Right lobe of liver (tissue), 4 donors: ENCODE data around the gene WDR75.

Experiments
- CTCF ChIP-seq, 4 donors: fragments of 200-600 bp in 3 of 4; fragments of 450-650 bp in 1 of 4; IDR thresholded peaks; one replicate each; pipeline versions ENCODE4 v1.5.1 to v1.8.0; 2016 to 2022; ENCODE audit warnings: antibody characterized with exemption in 4 of 4, mild to moderate bottlenecking in 2 of 4
- POLR2A ChIP-seq: fragments of 450-650 bp; IDR thresholded peaks from one replicate; pipeline ENCODE4 v1.6.1; 2017; ENCODE audit warnings: antibody characterized with exemption, mild to moderate bottlenecking
- donor health status: DM: no; HTN: no; CAD: no.
- donor health status: DM: no; HTN: no; CAD: no.
- donor health status: DM: no; HTN: yes; CAD: no.

GRCh38 chr2:189511210-189511959, 70.1 kb downstream of the WDR75 start:
- TF ChIP-seq CTCF (IDR thresholded peaks at IDR 0.05) (no peak), POLR2A (no peak)
